Spleen (tissue), 7 donors: ENCODE results near the gene COLGALT1.

Experiments
- POLR2A ChIP-seq, 3 donors: fragments of 450-650 bp; IDR thresholded peaks; one replicate each; pipeline ENCODE4 v1.5.1; 2017; ENCODE audit warnings: antibody characterized with exemption in 3 of 3, mild to moderate bottlenecking in 1 of 3
- POLR2AphosphoS5 ChIP-seq, 3 donors: sonication (generic); formaldehyde crosslinking; IDR thresholded peaks; one replicate each; pipeline ENCODE4 v1.5.1; 2017; ENCODE audit warnings: antibody characterized with exemption in 3 of 3
- TF ChIP-seq, protein P1 (sequence below), 11 experiments: fragments of 200-600 bp in 7 of 11; fragments of 450-650 bp in 4 of 11; sonication (generic) in 4 of 11; IDR thresholded peaks in 8 of 11; conservative IDR thresholded peaks in 3 of 11; 1 replicate in 7 of 11; 2 replicates in 4 of 11; pipeline versions ENCODE4 v1.4.0 to v1.8.0; 2016 to 2021; ENCODE audit warnings: antibody characterized with exemption in 11 of 11, inconsistent platforms in 4 of 11, mild to moderate bottlenecking in 1 of 11
- donor health status: DM: no; HTN: no; CAD: no; lungs with moderate emphysema.
- donor health status: DM: no; HTN: no; CAD: no.
- donor health status: DM: no; HTN: no; CAD: no.

DNA sequence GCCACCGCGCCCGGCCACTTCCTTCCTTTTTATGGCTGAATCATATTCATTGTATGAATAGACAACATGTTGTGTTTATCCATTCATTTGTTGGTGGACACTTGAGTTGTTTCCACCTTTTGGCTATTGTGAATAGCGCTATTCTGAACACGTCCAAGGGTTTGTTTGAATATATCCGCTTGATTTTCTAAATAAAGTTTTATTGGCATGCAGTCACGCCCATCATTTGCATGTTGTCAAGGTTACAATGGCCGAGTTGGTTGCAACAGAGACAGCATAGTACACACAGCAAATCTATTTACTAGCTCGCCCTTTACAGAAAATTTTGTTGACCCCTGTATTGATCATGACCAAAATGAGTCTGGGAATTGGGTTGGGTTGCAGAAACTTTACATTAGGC, 43.5 kb downstream of the COLGALT1 start:
- TF ChIP-seq, protein P1, sequence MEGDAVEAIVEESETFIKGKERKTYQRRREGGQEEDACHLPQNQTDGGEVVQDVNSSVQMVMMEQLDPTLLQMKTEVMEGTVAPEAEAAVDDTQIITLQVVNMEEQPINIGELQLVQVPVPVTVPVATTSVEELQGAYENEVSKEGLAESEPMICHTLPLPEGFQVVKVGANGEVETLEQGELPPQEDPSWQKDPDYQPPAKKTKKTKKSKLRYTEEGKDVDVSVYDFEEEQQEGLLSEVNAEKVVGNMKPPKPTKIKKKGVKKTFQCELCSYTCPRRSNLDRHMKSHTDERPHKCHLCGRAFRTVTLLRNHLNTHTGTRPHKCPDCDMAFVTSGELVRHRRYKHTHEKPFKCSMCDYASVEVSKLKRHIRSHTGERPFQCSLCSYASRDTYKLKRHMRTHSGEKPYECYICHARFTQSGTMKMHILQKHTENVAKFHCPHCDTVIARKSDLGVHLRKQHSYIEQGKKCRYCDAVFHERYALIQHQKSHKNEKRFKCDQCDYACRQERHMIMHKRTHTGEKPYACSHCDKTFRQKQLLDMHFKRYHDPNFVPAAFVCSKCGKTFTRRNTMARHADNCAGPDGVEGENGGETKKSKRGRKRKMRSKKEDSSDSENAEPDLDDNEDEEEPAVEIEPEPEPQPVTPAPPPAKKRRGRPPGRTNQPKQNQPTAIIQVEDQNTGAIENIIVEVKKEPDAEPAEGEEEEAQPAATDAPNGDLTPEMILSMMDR (IDR thresholded peaks at IDR 0.05 in 8 of 11, conservative IDR thresholded peaks at IDR 0.05 in 3 of 11) = no peak
- TF ChIP-seq POLR2A (IDR thresholded peaks at IDR 0.05) (no peak), POLR2AphosphoS5 (IDR thresholded peaks at IDR 0.05) (no peak)
